ENCODE data around the gene IFITM1. TPM values are rescaled to one million over a fixed set of nuclear protein-coding genes. Genes with fewer than 3 reads are reported as not detected.

The IFITM1 gene
- total and polyA plus RNA-seq, 2 of the 13 experiments (the other 11 are each of a cell fraction or from before 2014, with no cell fraction given), result 0.38 to 11.1 TPM

DNA sequence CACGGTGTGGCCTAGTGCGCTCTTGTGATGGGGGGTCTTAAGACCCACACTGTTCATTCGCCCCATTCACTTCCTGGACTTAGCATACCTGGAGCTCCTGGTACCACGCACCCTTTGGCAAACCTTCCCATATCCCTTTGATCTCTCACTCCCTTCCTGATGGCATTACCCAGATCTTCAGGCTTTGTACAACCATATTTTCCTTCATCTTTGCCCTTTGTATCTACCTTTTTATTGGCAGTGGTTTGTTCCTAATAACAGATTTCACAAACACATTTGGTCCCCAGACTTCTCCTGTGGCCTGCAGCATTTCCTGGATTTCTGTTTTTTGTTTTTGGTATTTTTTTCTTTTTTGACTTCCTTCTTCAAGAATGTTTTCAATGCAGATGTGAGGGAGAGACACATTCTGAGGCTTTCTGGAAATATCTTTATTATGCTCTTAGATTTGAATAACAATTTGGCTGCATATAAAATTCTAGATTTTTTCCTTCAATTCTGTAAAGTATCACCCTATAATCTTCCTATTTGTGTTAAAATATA is 22.9 kb downstream of the IFITM1 start:
- no peak for TF ChIP-seq DNMT1 (CRISPR knock-in tag; IDR thresholded peaks at IDR 0.05)
- no peak for TF ChIP-seq THYN1 (CRISPR knock-in tag; IDR thresholded peaks at IDR 0.05; ENCODE audit: borderline replicate concordance, low read depth)
- Histone ChIP-seq H3K79me2 (ENCODE audit: insufficient read depth, low read length) (no peaks in the 10 kb centered on the region), H3K4me2 (ENCODE audit: low read depth, low read length) (peak overlapping the region; percentile 68), H2AFZ (ENCODE audit: low read length) (peak overlapping the region; percentile 69), H3K27ac (ENCODE audit: extremely low read length, insufficient read depth, low read length) (no peak overlapping the region), H3K9ac (ENCODE audit: insufficient read depth, low read depth, low read length) (0 out of 2 replicates have a peak overlapping the region, but pooled peaks have one; percentile 50), H3K4me3 (replicated peaks in 1 of 3; ENCODE audit: insufficient read depth in 1 of 3, low read depth in 2 of 3, low read length in 3 of 3) (0 out of 6 replicates have a peak overlapping the region, but pooled peaks of 1 of the 3 experiments have one; percentile 34), H4K20me1 (ENCODE audit: insufficient read depth, low read length) (no peaks in the 10 kb centered on the region), H3K27me3 (ENCODE audit: control insufficient read depth in 1 of 2, insufficient read depth in 2 of 2, low read length in 2 of 2) (peaks cover 0 to 13% of the 10 kb centered on the region in 2 experiments; a peak in 3 of 5 replicates), H3K9me3 (ENCODE audit: low read length) (no peaks in the 10 kb centered on the region), H3K36me3 (replicated peaks in 1 of 2; ENCODE audit: control insufficient read depth in 1 of 2, insufficient read depth in 2 of 2, low read length in 2 of 2) (no peaks in the 10 kb centered on the region), H3K4me1 (ENCODE audit: insufficient read depth, low read length) (peaks cover 23% of the 10 kb centered on the region)
- intact Hi-C loops (cut with micrococcal nuclease; ENCODE audit: unreplicated experiment) (no loop called here), in situ Hi-C loops (cut with HindIII; ENCODE audit: extremely low pct_ligation_motif_present, low pct_unique_long_range_greater_than_20kb) (no loop called here)
- BruUV-seq (replicated peaks), result no TSS peak
- ChIA-PET CTCF (ENCODE audit: low intra/inter-chr PET ratio, low total read pairs) (no interaction called here), POLR2A (interaction anchor here (1.7 to 3.0 kb wide), 3 partner anchors 9 to 19 kb away, joined by 6 to 8 read pairs (median 8); no protein-coding TSS in a partner anchor)
- FAIRE-seq (no peak), DNase-seq (ENCODE audit: low spot score) (no peak), ATAC-seq (no peak)
- 59% methylated on average over 4 of the region's 4 CpGs for WGBS (ENCODE audit: low lambda C conversion rate)

DNA sequence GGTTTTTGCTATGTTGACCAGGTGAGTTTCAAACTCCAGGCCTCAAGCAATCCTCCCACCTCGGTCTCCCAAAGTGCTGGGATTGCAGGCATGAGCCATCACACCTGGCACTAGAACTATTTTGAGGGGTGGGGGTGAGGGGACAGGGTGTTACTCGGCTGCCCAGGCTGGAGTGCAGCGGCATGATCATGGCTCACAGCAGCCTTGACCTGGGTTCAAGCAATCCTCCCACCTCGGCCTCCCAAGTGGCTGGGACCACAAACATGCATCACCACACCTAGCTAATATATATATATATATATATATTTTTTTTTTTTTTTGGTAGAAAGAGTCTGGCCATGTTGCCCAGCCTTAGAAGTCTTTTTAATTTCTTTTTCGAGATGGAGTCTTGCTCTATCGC is 23.9 kb downstream of the IFITM1 start:
- H3K79me2 ChIP-seq (ENCODE audit: insufficient read depth, low read length), result no peaks in the 10 kb centered on the region
- H3K36me3 ChIP-seq (replicated peaks in 1 of 2; ENCODE audit: control insufficient read depth in 1 of 2, insufficient read depth in 2 of 2, low read length in 2 of 2), result no peaks in the 10 kb centered on the region
- no peak overlapping the region for H3K4me2 ChIP-seq (ENCODE audit: low read depth, low read length)
- TF ChIP-seq CREB1 (IDR thresholded peaks at IDR 0.05) (no peak), CREB1 (CRISPR knock-in tag; IDR thresholded peaks at IDR 0.05) (no peak), ZNF124 (CRISPR knock-in tag; IDR thresholded peaks at IDR 0.05) (no peak), ZNF367 (CRISPR knock-in tag; IDR thresholded peaks at IDR 0.05; ENCODE audit: borderline replicate concordance) (no peak), DPF2 (CRISPR knock-in tag; IDR thresholded peaks at IDR 0.05; ENCODE audit: borderline replicate concordance, low read depth) (no peak), MED13 (CRISPR knock-in tag; IDR thresholded peaks at IDR 0.05) (no peak), NCOA5 (CRISPR knock-in tag; IDR thresholded peaks at IDR 0.05) (no peak), ZNF292 (CRISPR knock-in tag; IDR thresholded peaks at IDR 0.05; ENCODE audit: borderline replicate concordance, low read depth) (no peak), SAP130 (CRISPR knock-in tag; IDR thresholded peaks at IDR 0.05; ENCODE audit: low read depth) (no peak), ZFP36L2 (CRISPR knock-in tag; IDR thresholded peaks at IDR 0.05) (no peak), ZNF326 (CRISPR knock-in tag; IDR thresholded peaks at IDR 0.05; ENCODE audit: borderline replicate concordance) (no peak), FLYWCH1 (CRISPR knock-in tag; IDR thresholded peaks at IDR 0.05) (no peak)
- TF ChIP-seq, protein P1, sequence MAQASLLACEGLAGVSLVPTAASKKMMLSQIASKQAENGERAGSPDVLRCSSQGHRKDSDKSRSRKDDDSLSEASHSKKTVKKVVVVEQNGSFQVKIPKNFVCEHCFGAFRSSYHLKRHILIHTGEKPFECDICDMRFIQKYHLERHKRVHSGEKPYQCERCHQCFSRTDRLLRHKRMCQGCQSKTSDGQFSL (CRISPR knock-in tag; IDR thresholded peaks at IDR 0.05), result no peak
- intact Hi-C loops (cut with micrococcal nuclease; ENCODE audit: unreplicated experiment) (no loop called here), in situ Hi-C loops (cut with HindIII; ENCODE audit: extremely low pct_ligation_motif_present, low pct_unique_long_range_greater_than_20kb) (no loop called here)
- no peak overlapping the region for H3K9ac ChIP-seq (ENCODE audit: insufficient read depth, low read depth, low read length)
- BruUV-seq (replicated peaks), result no TSS peak
- no peaks in the 10 kb centered on the region for H3K9me3 ChIP-seq (ENCODE audit: low read length)
- H3K4me1 ChIP-seq (ENCODE audit: insufficient read depth, low read length), result peaks cover 23% of the 10 kb centered on the region
- CTCF ChIA-PET (ENCODE audit: low intra/inter-chr PET ratio, low total read pairs), result no interaction called here
- FAIRE-seq, result no peak
- H3K4me3 ChIP-seq (replicated peaks in 1 of 3; ENCODE audit: insufficient read depth in 1 of 3, low read depth in 2 of 3, low read length in 3 of 3), result no peak overlapping the region
- 59% methylated on average over 6 of the region's 6 CpGs for WGBS (ENCODE audit: low lambda C conversion rate)
- POLR2A ChIA-PET, result interaction anchor here (2.6 to 3.0 kb wide), 2 partner anchors 10 to 16 kb away, joined by 8 read pairs; no protein-coding TSS in a partner anchor
- ATAC-seq, result no peak
- DNase-seq (ENCODE audit: low spot score), result no peak
- no peaks in the 10 kb centered on the region for H4K20me1 ChIP-seq (ENCODE audit: insufficient read depth, low read length)
- H3K27ac ChIP-seq (ENCODE audit: extremely low read length, insufficient read depth, low read length), result no peak overlapping the region
- H3K27me3 ChIP-seq (ENCODE audit: control insufficient read depth in 1 of 2, insufficient read depth in 2 of 2, low read length in 2 of 2), result peaks cover 0 to 13% of the 10 kb centered on the region in 2 experiments; a peak in 3 of 5 replicates
- H2AFZ ChIP-seq (ENCODE audit: low read length), result no peak overlapping the region
